IMR-90 (cell line): Measurements from ENCODE around the gene TMEM209. TPM values are rescaled to one million over a fixed set of nuclear protein-coding genes. Genes with fewer than 3 reads are reported as not detected.

Experiments
- ATAC-seq: fragments of 200-7000 bp; cut with Tn5 transposase; 2 replicates; pipeline ENCODE4 v1.9.1; 2020; ENCODE audit warnings: low read depth, mild to moderate bottlenecking, moderate library complexity
- BruUV-seq: library from RNA; stranded (reverse); fragments of 400-500 nt; replicated peaks from 2 replicates; lab custom pipeline; 2021; lab: Mats Ljungman, UMichigan
- CTCF ChIA-PET: fragments of 300-600 bp; formaldehyde crosslinking; extraction: SDS; loops from one replicate; lab custom pipeline; 2021; ENCODE audit warnings: antibody characterized with exemption; lab: Yijun Ruan, JAX
- POLR2A ChIA-PET: fragments of 300-600 bp; sonication (Branson Sonifier 250); formaldehyde crosslinking; loops from one replicate; lab custom pipeline; 2022; ENCODE audit warnings: antibody characterized with exemption; ENCODE audit not compliant: unreplicated experiment; lab: Charles Lee
- DNase-seq: peaks from one replicate; pipeline ENCODE4 v3.0.0; 2013
- H2AFZ ChIP-seq: replicated peaks from 2 replicates; pipeline ENCODE3; 2013; ENCODE audit warnings: low read length, mild to moderate bottlenecking; ENCODE audit not compliant: poor library complexity
- H2AK5ac ChIP-seq: 2 replicates; pipeline ENCODE4 v1.6.1; 2013; ENCODE audit warnings: low read depth, low read length, inconsistent platforms
- H2AK9ac ChIP-seq: replicated peaks from 2 replicates; pipeline ENCODE3; 2013; ENCODE audit warnings: mild to moderate bottlenecking, low read depth, low read length, moderate library complexity; ENCODE audit not compliant: poor library complexity
- H2BK120ac ChIP-seq: 2 replicates; pipeline ENCODE4 v1.6.1; 2013; ENCODE audit warnings: low read depth, low read length, inconsistent platforms
- H2BK15ac ChIP-seq: 3 replicates; pipeline ENCODE4 v1.6.1; 2013; ENCODE audit warnings: low read depth, low read length, inconsistent platforms
- H2BK20ac ChIP-seq: 2 replicates; pipeline ENCODE4 v1.6.1; 2013; ENCODE audit warnings: low read depth, mild to moderate bottlenecking, inconsistent platforms, low read length, moderate library complexity
- H2BK5ac ChIP-seq: 2 replicates; pipeline ENCODE4 v1.6.1; 2013; ENCODE audit warnings: mild to moderate bottlenecking, low read depth, low read length, inconsistent platforms; ENCODE audit not compliant: poor library complexity, severe bottlenecking
- H3K14ac ChIP-seq: replicated peaks from 2 replicates; pipeline ENCODE4 v1.6.1; 2013; ENCODE audit warnings: low read depth, low read length, inconsistent platforms
- H3K18ac ChIP-seq: 2 replicates; pipeline ENCODE4 v1.6.1; 2013; ENCODE audit warnings: low read depth, low read length, control low read depth
- H3K23ac ChIP-seq: 2 replicates; pipeline ENCODE4 v1.6.1; 2013; ENCODE audit warnings: low read depth, low read length, inconsistent platforms
- H3K27ac ChIP-seq: 2 replicates; pipeline ENCODE4 v1.5.1; 2013; ENCODE audit warnings: mild to moderate bottlenecking, control low read depth, low read length; ENCODE audit not compliant: insufficient read depth
- H3K27me3 ChIP-seq: 2 replicates; pipeline ENCODE4 v1.6.1; 2013; ENCODE audit warnings: low read length; ENCODE audit not compliant: control insufficient read depth, insufficient read depth
- H3K36me3 ChIP-seq: 2 replicates; pipeline ENCODE4 v1.6.1; 2013; ENCODE audit warnings: low read length, mixed read lengths; ENCODE audit not compliant: control insufficient read depth, insufficient read depth
- H3K4ac ChIP-seq: 2 replicates; pipeline ENCODE4 v1.6.1; 2013; ENCODE audit warnings: low read depth, low read length, inconsistent platforms
- H3K4me1 ChIP-seq: 2 replicates; pipeline ENCODE4 v1.6.1; 2013; ENCODE audit warnings: low read length, mixed read lengths; ENCODE audit not compliant: control insufficient read depth, insufficient read depth
- H3K4me2 ChIP-seq: 2 replicates; pipeline ENCODE4 v1.6.1; 2013; ENCODE audit warnings: low read depth, mild to moderate bottlenecking, control low read depth, low read length, moderate library complexity
- H3K4me3 ChIP-seq: 2 replicates; pipeline ENCODE4 v1.5.1; 2013; ENCODE audit warnings: low read depth, mild to moderate bottlenecking, control low read depth, low read length, moderate library complexity; ENCODE audit not compliant: insufficient read depth
- H3K56ac ChIP-seq: 2 replicates; pipeline ENCODE4 v1.6.1; 2013; ENCODE audit warnings: low read length, inconsistent platforms; ENCODE audit not compliant: insufficient read depth; ENCODE audit errors: extremely low read depth
- H3K79me1 ChIP-seq, 2 experiments: 2 replicates each; pipeline ENCODE4 v1.6.1; 2013; ENCODE audit warnings: low read length in 2 of 2, inconsistent platforms in 1 of 2, low read depth in 1 of 2
- H3K9ac ChIP-seq: 2 replicates; pipeline ENCODE4 v1.6.1; 2013; ENCODE audit warnings: low read depth, low read length, control low read depth
- H3K9me1 ChIP-seq: 2 replicates; pipeline ENCODE4 v1.6.1; 2013; ENCODE audit warnings: low read length, inconsistent platforms; ENCODE audit not compliant: insufficient read depth
- H3K9me3 ChIP-seq: 2 replicates; pipeline ENCODE4 v1.6.1; 2013; ENCODE audit warnings: low read length; ENCODE audit not compliant: control insufficient read depth, insufficient read depth
- H4K20me1 ChIP-seq: 2 replicates; pipeline ENCODE4 v1.6.1; 2013; ENCODE audit warnings: low read length, inconsistent platforms; ENCODE audit not compliant: insufficient read depth
- H4K5ac ChIP-seq: 2 replicates; pipeline ENCODE4 v1.6.1; 2013; ENCODE audit warnings: mild to moderate bottlenecking, low read depth, low read length, control low read depth
- H4K8ac ChIP-seq, 2 experiments: 2 replicates each; pipeline ENCODE4 v1.6.1; 2013; ENCODE audit warnings: low read depth in 2 of 2, low read length in 2 of 2, control low read depth in 1 of 2, inconsistent platforms in 1 of 2
- H4K91ac ChIP-seq: 2 replicates; pipeline ENCODE4 v1.6.1; 2013; ENCODE audit warnings: low read depth, low read length, inconsistent platforms; ENCODE audit not compliant: insufficient read depth
- BHLHE40 ChIP-seq: fragments of 150-350 bp; IDR thresholded peaks from 2 replicates; pipeline ENCODE4 v1.6.1; 2016; ENCODE audit warnings: mild to moderate bottlenecking, low read depth, low read length
- CEBPB ChIP-seq: IDR thresholded peaks from 2 replicates; pipeline ENCODE4 v1.6.1; 2012; ENCODE audit warnings: low read depth, low read length, improper control_type of control experiment
- CHD1 ChIP-seq: IDR thresholded peaks from 2 replicates; pipeline ENCODE4 v1.6.1; 2012; ENCODE audit warnings: low read depth, low read length, improper control_type of control experiment
- FOS ChIP-seq: fragments of 150-350 bp; IDR thresholded peaks from 2 replicates; pipeline ENCODE4 v1.6.1; 2016; ENCODE audit warnings: low read depth, low read length
- MAFK ChIP-seq: IDR thresholded peaks from 2 replicates; pipeline ENCODE4 v1.6.1; 2012; ENCODE audit warnings: low read depth, low read length, improper control_type of control experiment
- MAZ ChIP-seq: IDR thresholded peaks from 2 replicates; pipeline ENCODE4 v1.6.1; 2012; ENCODE audit warnings: low read depth, mild to moderate bottlenecking, low read length, improper control_type of control experiment, moderate library complexity, borderline replicate concordance
- MXI1 ChIP-seq: IDR thresholded peaks from 2 replicates; pipeline ENCODE4 v1.6.1; 2012; ENCODE audit warnings: low read depth, mild to moderate bottlenecking, low read length, moderate library complexity, borderline replicate concordance
- NFE2L2 ChIP-seq: fragments of 150-350 bp; IDR thresholded peaks from 2 replicates; pipeline ENCODE4 v1.6.1; 2016; ENCODE audit warnings: low read depth, mild to moderate bottlenecking, low read length
- POLR2A ChIP-seq: IDR thresholded peaks from 2 replicates; pipeline ENCODE4 v1.6.1; 2012; ENCODE audit warnings: mild to moderate bottlenecking, low read depth, low read length
- RAD21 ChIP-seq: IDR thresholded peaks from 2 replicates; pipeline ENCODE4 v1.6.1; 2012; ENCODE audit warnings: low read length, improper control_type of control experiment
- RCOR1 ChIP-seq: IDR thresholded peaks from 2 replicates; pipeline ENCODE4 v1.6.1; 2012; ENCODE audit warnings: mild to moderate bottlenecking, low read length, improper control_type of control experiment; ENCODE audit not compliant: insufficient replicate concordance
- RFX5 ChIP-seq: IDR thresholded peaks from 2 replicates; pipeline ENCODE4 v1.8.0; 2012; ENCODE audit warnings: low read depth, mild to moderate bottlenecking, low read length, moderate library complexity
- SMC3 ChIP-seq: fragments of 150-350 bp; IDR thresholded peaks from 2 replicates; pipeline ENCODE4 v1.6.1; 2016; ENCODE audit warnings: low read depth, mild to moderate bottlenecking, antibody characterized with exemption, low read length, moderate library complexity
- WGBS, 2 experiments: methylation state at CpG; one replicate each; pipeline versions ENCODE4 v1.1.5 to v1.1.7; 2013; ENCODE audit warnings: missing lambda C conversion rate in 2 of 2; ENCODE audit not compliant: insufficient read length in 1 of 2; ENCODE audit errors: extremely low coverage in 2 of 2; 5-methylcytosine and 5-hydroxymethylcytosine counted together
- dilution Hi-C: fragments of 300-500 bp; cut with HindIII; formaldehyde crosslinking; loops from one replicate; pipeline ENCODE4 v1.14.3; 2018; ENCODE audit warnings: low sequenced_read_pairs; ENCODE audit not compliant: unreplicated experiment
- in situ Hi-C: fragments of 300-500 bp; cut with MboI; formaldehyde crosslinking; loops from 3 replicates; pipeline ENCODE4 v1.14.3; 2019; ENCODE audit warnings: low sequenced_read_pairs, inconsistent platforms, mixed read lengths
- intact Hi-C: fragments of 100-400 bp; cut with micrococcal nuclease; formaldehyde crosslinking; loops from 2 replicates; pipeline ENCODE4 v1.10.0; 2022
- polyA plus RNA-seq, 3 experiments: library from polyadenylated mRNA; depleted of rRNA; stranded (reverse); fragments of >200 nt; gene quantifications; 2 replicates each; pipeline ENCODE4 v1.2.3, GENCODE V29; 2012; ENCODE audit warnings: low replicate concordance in 1 of 3
- total RNA-seq: library from RNA; depleted of rRNA; stranded (reverse); fragments of >200 nt; gene quantifications from 2 replicates; pipeline ENCODE4 v1.2.3, GENCODE V29; 2012
- TF ChIP-seq, protein P1 (sequence below): conservative IDR thresholded peaks from 2 replicates; pipeline ENCODE4 v1.5.1; 2012; ENCODE audit warnings: mild to moderate bottlenecking, low read depth, low read length, improper control_type of control experiment
- TF ChIP-seq, protein P2 (sequence below): fragments of 150-350 bp; IDR thresholded peaks from 2 replicates; pipeline ENCODE4 v1.6.1; 2017; ENCODE audit warnings: mild to moderate bottlenecking, antibody characterized with exemption, low read length, low read depth
- TF ChIP-seq, protein P3 (sequence below): fragments of 150-350 bp; IDR thresholded peaks from 2 replicates; pipeline ENCODE4 v1.6.1; 2016; ENCODE audit warnings: low read depth, mild to moderate bottlenecking, low read length, moderate library complexity, borderline replicate concordance

Gene TMEM209
- total and polyA plus RNA-seq, 2 of the 4 experiments (the other 2 are of a cell fraction), result 8.0 to 11.3 TPM

DNA sequence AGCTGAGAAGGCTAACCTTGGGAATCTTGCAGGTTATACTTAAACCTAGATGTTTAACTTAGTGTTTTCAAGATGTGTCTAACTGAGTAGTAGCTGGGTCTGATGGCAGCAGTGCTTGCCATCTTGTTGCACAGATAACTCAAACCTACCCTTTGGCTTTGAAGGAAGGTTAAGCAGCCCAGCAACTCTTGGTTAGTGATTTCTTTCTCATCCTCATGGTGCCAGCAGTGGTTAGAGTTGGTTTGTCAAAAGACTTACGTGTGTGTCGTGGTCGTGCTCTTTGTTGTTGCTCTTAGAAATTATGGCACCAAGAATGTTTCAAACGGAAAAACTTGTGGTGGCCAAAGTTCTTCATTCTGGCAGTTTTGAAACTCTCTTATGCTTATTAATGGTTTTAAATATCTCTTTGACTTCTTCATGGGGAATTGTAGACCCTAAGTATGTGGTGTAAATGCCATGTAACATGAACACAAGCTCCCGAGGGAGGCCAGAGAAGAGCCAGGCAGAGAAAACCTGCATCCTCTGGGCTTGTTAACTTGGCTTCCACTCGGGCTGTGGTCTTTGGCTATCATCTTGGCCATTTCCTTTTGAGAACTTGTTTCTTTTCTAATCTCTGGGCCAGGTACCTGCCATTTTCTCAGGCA is 73.9 kb downstream of the TMEM209 start:
- in situ Hi-C loops, result no loop called here
- H4K20me1 ChIP-seq, result no peaks in the 10 kb centered on the region
- H3K4me2 ChIP-seq, result no peak overlapping the region
- H4K91ac ChIP-seq, result no peak overlapping the region
- no peak overlapping the region for H2AFZ ChIP-seq
- no peak for TF ChIP-seq CHD1
- TF ChIP-seq, protein P1, sequence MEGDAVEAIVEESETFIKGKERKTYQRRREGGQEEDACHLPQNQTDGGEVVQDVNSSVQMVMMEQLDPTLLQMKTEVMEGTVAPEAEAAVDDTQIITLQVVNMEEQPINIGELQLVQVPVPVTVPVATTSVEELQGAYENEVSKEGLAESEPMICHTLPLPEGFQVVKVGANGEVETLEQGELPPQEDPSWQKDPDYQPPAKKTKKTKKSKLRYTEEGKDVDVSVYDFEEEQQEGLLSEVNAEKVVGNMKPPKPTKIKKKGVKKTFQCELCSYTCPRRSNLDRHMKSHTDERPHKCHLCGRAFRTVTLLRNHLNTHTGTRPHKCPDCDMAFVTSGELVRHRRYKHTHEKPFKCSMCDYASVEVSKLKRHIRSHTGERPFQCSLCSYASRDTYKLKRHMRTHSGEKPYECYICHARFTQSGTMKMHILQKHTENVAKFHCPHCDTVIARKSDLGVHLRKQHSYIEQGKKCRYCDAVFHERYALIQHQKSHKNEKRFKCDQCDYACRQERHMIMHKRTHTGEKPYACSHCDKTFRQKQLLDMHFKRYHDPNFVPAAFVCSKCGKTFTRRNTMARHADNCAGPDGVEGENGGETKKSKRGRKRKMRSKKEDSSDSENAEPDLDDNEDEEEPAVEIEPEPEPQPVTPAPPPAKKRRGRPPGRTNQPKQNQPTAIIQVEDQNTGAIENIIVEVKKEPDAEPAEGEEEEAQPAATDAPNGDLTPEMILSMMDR, result no peak
- TF ChIP-seq MAZ, result no peak
- TF ChIP-seq MAFK, result no peak
- TF ChIP-seq RCOR1, result no peak
- no peak for TF ChIP-seq CEBPB
- no peak for TF ChIP-seq RFX5
- no peak for TF ChIP-seq RAD21
- TF ChIP-seq, protein P2, sequence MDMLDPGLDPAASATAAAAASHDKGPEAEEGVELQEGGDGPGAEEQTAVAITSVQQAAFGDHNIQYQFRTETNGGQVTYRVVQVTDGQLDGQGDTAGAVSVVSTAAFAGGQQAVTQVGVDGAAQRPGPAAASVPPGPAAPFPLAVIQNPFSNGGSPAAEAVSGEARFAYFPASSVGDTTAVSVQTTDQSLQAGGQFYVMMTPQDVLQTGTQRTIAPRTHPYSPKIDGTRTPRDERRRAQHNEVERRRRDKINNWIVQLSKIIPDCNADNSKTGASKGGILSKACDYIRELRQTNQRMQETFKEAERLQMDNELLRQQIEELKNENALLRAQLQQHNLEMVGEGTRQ, result no peak
- TF ChIP-seq MXI1, result no peak
- TF ChIP-seq BHLHE40, result no peak
- no peak for TF ChIP-seq FOS
- no peak for TF ChIP-seq NFE2L2
- no peak for TF ChIP-seq SMC3
- TF ChIP-seq POLR2A, result no peak
- TF ChIP-seq, protein P3, sequence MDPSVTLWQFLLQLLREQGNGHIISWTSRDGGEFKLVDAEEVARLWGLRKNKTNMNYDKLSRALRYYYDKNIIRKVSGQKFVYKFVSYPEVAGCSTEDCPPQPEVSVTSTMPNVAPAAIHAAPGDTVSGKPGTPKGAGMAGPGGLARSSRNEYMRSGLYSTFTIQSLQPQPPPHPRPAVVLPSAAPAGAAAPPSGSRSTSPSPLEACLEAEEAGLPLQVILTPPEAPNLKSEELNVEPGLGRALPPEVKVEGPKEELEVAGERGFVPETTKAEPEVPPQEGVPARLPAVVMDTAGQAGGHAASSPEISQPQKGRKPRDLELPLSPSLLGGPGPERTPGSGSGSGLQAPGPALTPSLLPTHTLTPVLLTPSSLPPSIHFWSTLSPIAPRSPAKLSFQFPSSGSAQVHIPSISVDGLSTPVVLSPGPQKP, result no peak
- intact Hi-C loops, result no loop called here
- H3K9me3 ChIP-seq, result no peaks in the 10 kb centered on the region
- peaks cover 6% of the 10 kb centered on the region; the same call in 1 of the 2 replicates for H3K4me1 ChIP-seq
- peaks cover 33% of the 10 kb centered on the region for H3K36me3 ChIP-seq
- dilution Hi-C loops, result no loop called here
- H3K18ac ChIP-seq, result no peak overlapping the region
- no peak overlapping the region for H2BK5ac ChIP-seq
- no peak overlapping the region for H3K9ac ChIP-seq
- no TSS peak for BruUV-seq
- no peak overlapping the region for H3K56ac ChIP-seq
- H3K4me3 ChIP-seq, result no peak overlapping the region
- no peak overlapping the region for H3K14ac ChIP-seq
- H4K5ac ChIP-seq, result no peak overlapping the region
- POLR2A ChIA-PET, result no interaction called here
- H3K27ac ChIP-seq, result no peak overlapping the region
- H2BK20ac ChIP-seq, result no peak overlapping the region
- DNase-seq (no peak), ATAC-seq (no peak)
- no peak overlapping the region for H2AK5ac ChIP-seq
- 0 out of 4 replicates have a peak, but pooled peaks cover 3% of the 10 kb centered on the region in 2 experiments for H3K79me1 ChIP-seq
- no peak overlapping the region for H3K4ac ChIP-seq
- CTCF ChIA-PET, result interaction anchor here (1.1 to 1.5 kb wide), 2 partner anchors 14 to 35 kb away, joined by 3 read pairs; no protein-coding TSS in a partner anchor
- 100% methylated on average over 2 of the region's 6 CpGs; no CpG with 5 or more reads in 1 of the 2 experiments for WGBS, 2 experiments
- H3K9me1 ChIP-seq, result peaks cover 3% of the 10 kb centered on the region; the same call in 1 of the 2 replicates
- H2BK120ac ChIP-seq, result no peak overlapping the region
- no peaks in the 10 kb centered on the region for H3K27me3 ChIP-seq
- H3K23ac ChIP-seq, result no peak overlapping the region
- no peak overlapping the region for H4K8ac ChIP-seq
- H2BK15ac ChIP-seq, result no peak overlapping the region
- no peak overlapping the region for H2AK9ac ChIP-seq
